ENCODE results near the gene LSM2. TPM values are rescaled to one million over a fixed set of nuclear protein-coding genes. Genes with fewer than 3 reads are reported as not detected.
"Not testable (repeated sequence)": the region's sequence is repeated elsewhere in the genome, so short reads cannot be mapped to it uniquely, and the experiment has no call there.

LSM2 gene
- total RNA-seq, 1 donor from 2014 or later = 51.6 TPM

DNA sequence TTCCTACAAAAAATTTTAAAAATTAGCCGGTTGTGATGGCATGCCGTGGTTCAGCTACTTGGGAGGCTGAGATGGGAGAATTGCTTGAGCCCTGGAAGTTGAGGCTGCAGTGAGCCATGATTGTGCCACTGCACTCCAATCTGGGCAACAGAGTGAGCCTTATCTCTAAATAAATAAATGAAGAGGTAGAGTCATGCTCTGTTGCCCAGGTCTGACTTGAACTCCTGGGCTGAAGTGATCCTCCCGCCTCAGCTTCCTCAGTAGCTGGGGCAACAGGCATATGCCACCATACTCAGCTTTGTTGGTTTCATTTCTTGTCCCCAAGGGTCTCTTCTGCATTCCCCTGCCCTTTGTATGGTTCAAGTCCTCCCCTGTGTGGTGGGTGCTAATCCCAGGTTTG is 37.7 kb upstream of the LSM2 start:
- intact Hi-C loops (cut with DNase I) = no loop called here
- TF ChIP-seq POLR2AphosphoS5 (IDR thresholded peaks at IDR 0.05; ENCODE audit: insufficient read depth in 1 of 2, low read depth in 1 of 2) (no peak), POLR2A (IDR thresholded peaks at IDR 0.05) (no peak)
- TF ChIP-seq, protein P1, sequence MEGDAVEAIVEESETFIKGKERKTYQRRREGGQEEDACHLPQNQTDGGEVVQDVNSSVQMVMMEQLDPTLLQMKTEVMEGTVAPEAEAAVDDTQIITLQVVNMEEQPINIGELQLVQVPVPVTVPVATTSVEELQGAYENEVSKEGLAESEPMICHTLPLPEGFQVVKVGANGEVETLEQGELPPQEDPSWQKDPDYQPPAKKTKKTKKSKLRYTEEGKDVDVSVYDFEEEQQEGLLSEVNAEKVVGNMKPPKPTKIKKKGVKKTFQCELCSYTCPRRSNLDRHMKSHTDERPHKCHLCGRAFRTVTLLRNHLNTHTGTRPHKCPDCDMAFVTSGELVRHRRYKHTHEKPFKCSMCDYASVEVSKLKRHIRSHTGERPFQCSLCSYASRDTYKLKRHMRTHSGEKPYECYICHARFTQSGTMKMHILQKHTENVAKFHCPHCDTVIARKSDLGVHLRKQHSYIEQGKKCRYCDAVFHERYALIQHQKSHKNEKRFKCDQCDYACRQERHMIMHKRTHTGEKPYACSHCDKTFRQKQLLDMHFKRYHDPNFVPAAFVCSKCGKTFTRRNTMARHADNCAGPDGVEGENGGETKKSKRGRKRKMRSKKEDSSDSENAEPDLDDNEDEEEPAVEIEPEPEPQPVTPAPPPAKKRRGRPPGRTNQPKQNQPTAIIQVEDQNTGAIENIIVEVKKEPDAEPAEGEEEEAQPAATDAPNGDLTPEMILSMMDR (IDR thresholded peaks at IDR 0.05) = no peak
- H3K4me1 ChIP-seq = no peaks in the 10 kb centered on the region
- H3K4me3 ChIP-seq = no peak overlapping the region
- H3K9me3 ChIP-seq = no peaks in the 10 kb centered on the region
- no peak for DNase-seq (ENCODE audit: extremely low spot score in 2 of 2)
- no peak overlapping the region for H3K27ac ChIP-seq
- H3K36me3 ChIP-seq = peaks cover 0 to 11% of the 10 kb centered on the region in 2 donors
- no peaks in the 10 kb centered on the region for H3K27me3 ChIP-seq

DNA sequence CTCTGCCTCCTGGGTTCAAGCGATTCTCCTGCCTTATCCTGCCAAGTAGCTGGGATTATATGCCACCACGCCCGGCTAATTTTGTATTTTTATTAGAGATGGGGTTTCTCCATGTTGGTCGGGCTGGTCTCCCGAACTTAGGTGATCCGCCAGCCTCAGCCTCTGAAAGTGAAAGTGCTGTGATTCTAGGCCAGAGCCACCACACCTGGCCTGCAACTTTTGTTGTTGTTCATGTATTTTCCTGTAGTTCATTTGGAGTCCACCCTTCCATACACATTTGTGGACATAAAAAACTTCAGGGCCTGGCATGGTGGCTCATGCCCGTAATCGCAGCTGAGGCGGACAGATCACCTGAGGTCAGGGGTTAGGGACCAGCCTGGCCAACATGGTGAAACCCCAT is 35.3 kb upstream of the LSM2 start:
- DNase-seq (ENCODE audit: extremely low spot score in 2 of 2) = no peak
- H3K4me3 ChIP-seq = no peak overlapping the region
- TF ChIP-seq POLR2A (IDR thresholded peaks at IDR 0.05) (no peak), POLR2AphosphoS5 (IDR thresholded peaks at IDR 0.05; ENCODE audit: insufficient read depth in 1 of 2, low read depth in 1 of 2) (no peak)
- TF ChIP-seq, protein P1 (IDR thresholded peaks at IDR 0.05) = no peak
- H3K9me3 ChIP-seq = no peaks in the 10 kb centered on the region
- no peak overlapping the region for H3K27ac ChIP-seq
- peaks cover 2 to 34% of the 10 kb centered on the region in 2 donors for H3K36me3 ChIP-seq
- intact Hi-C loops (cut with DNase I) = no loop called here
- no peaks in the 10 kb centered on the region for H3K27me3 ChIP-seq
- H3K4me1 ChIP-seq = peaks cover 22% of the 10 kb centered on the region

DNA sequence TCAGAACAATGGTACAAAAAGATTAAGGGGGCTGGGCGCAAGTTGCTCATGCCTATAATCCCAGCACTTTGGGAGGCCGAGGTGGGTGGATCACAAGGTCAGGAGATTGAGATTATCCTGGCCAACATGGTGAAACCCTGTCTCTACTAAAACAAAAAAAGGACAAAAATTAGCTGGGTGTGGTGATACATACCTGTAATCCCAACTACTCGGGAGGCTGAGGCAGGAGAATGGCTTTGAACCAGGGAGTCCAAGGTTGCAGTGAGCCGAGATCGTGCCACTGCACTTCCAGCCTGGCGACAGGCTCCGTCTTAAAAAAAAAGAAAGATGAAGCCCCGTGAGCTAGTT is 33.0 kb upstream of the LSM2 start:
- intact Hi-C loops (cut with DNase I); H3K9me3 ChIP-seq; H3K4me3 ChIP-seq; H3K27ac ChIP-seq; DNase-seq (ENCODE audit: extremely low spot score in 2 of 2); H3K27me3 ChIP-seq: not testable (repeated sequence)
- Histone ChIP-seq H3K36me3 (peaks cover 2 to 35% of the 10 kb centered on the region in 2 donors), H3K4me1 (peaks cover 41% of the 10 kb centered on the region)

DNA sequence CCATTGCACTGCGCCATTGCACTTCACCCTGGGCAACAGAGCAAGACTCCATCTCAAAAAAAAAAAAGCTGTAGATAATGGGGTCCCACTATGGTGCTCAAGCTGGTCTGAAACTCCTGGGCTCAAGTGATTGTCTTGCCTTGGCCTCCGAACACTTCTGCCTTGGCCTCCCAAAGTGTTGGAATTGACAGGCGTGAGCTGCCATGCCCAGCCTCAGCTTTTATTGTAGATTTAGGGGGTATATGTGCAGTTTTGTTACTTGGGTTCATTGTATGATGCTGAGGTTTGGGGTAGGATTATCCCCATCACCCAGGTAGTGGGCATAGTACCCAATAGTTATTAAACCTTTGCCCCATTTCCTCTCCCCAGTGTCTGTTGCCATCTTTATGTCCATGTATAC is 32.2 kb upstream of the LSM2 start:
- Histone ChIP-seq H3K36me3 (peaks cover 2 to 35% of the 10 kb centered on the region in 2 donors), H3K27me3 (no peaks in the 10 kb centered on the region), H3K27ac (no peak overlapping the region), H3K9me3 (no peaks in the 10 kb centered on the region), H3K4me1 (peaks cover 44% of the 10 kb centered on the region), H3K4me3 (no peak overlapping the region)
- DNase-seq (ENCODE audit: extremely low spot score in 2 of 2) = no peak
- intact Hi-C loops (cut with DNase I) = no loop called here
- TF ChIP-seq, protein P1 (IDR thresholded peaks at IDR 0.05) = no peak
- TF ChIP-seq POLR2A (IDR thresholded peaks at IDR 0.05) (no peak), POLR2AphosphoS5 (IDR thresholded peaks at IDR 0.05; ENCODE audit: insufficient read depth in 1 of 2, low read depth in 1 of 2) (no peak)

DNA sequence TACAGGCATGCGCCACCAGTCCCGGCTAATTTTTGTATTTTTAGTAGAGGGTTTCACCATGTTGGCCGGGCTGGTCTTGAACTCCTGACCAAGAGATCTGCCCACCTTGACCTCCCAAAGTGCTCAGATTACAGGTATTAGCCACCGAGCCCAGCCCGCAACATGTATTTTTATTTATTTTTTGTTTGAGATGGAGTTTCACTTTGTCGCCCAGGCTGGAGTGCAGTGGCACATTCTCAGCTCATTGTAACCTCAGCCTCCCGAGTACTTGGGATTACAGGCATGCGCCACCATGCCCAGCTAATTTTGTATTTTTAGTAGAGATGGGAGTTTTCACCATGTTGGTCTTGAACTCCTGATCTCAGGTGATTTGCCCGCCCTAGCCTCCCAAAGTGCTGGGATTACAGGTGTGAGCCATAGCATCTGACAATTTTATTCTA is 31.4 kb upstream of the LSM2 start:
- intact Hi-C loops (cut with DNase I); H3K27me3 ChIP-seq; DNase-seq (ENCODE audit: extremely low spot score in 2 of 2); H3K4me3 ChIP-seq; H3K9me3 ChIP-seq: not testable (repeated sequence)
- H3K4me1 ChIP-seq = peaks cover 50% of the 10 kb centered on the region
- peaks cover 2 to 35% of the 10 kb centered on the region in 2 donors for H3K36me3 ChIP-seq
- peak overlapping the region; percentile 94 for H3K27ac ChIP-seq

DNA sequence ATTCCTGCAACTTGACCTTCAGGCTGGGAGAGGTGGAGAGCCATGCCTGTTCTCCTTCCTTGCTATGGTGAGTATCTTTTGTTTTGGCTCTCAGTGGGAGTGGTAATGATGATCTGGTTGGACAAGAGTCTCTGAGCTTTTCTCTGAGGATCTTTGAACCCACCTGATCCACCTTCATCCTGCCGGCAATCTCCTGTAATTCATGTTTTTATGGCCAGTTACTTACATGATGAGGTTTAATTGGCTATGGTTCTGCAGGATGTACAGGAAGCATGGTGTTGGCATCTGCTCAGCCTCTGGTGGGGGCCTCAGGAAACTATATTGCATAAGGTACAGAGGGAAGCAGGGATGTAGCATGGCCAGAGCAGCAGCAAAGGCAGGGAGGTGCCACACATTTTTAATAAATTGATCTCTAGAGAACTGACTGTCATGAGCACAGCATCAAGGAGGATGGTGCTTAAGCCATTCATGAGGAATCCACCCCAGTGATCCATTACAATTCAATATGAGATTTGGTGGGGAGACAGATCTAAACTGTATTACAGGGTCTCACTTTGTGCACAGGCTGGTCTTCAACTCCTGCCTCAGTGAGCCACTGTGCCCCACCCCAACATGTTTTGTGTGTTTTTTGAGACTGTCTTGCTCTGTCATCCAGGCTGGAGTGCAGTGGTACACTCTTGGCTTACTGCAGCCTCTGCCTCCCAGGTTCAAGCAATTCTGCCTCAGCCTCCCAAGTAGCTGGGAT is 30.8 kb upstream of the LSM2 start:
- no peak for TF ChIP-seq POLR2A (IDR thresholded peaks at IDR 0.05)
- TF ChIP-seq, protein P1 (IDR thresholded peaks at IDR 0.05) = no peak
- no peak for TF ChIP-seq POLR2AphosphoS5 (IDR thresholded peaks at IDR 0.05; ENCODE audit: insufficient read depth in 1 of 2, low read depth in 1 of 2)
- Histone ChIP-seq H3K27me3 (no peaks in the 10 kb centered on the region), H3K4me1 (peaks cover 50% of the 10 kb centered on the region), H3K9me3 (no peaks in the 10 kb centered on the region), H3K36me3 (peaks cover 2 to 35% of the 10 kb centered on the region in 2 donors), H3K27ac (peak overlapping the region; percentile 94), H3K4me3 (peak overlapping the region in 1 of 2 donors; percentile 78)
- intact Hi-C loops (cut with DNase I) = no loop called here
- DNase-seq (ENCODE audit: extremely low spot score in 2 of 2) = no peak

Data from vagina (tissue), 2 donors.